H1 (cell line): Measurements from ENCODE around the gene ITPKB. TPM values are rescaled to one million over a fixed set of nuclear protein-coding genes. Genes with fewer than 3 reads are reported as not detected.
A peak's percentile ranks its signal among the peaks of the same experiment; 100 is the strongest.

Experiments
- CTCF ChIA-PET: fragments of 300-600 bp; sonication (Branson Sonifier 250); formaldehyde crosslinking; loops from one replicate; lab custom pipeline; 2021; ENCODE audit not compliant: partially characterized antibody; lab: Charles Lee
- POLR2A ChIA-PET: fragments of 300-600 bp; sonication (Branson Sonifier 250); formaldehyde crosslinking; loops from one replicate; lab custom pipeline; 2021; ENCODE audit warnings: inconsistent platforms; ENCODE audit not compliant: partially characterized antibody; lab: Charles Lee
- DNase-seq, 2 experiments: peaks; one replicate each; pipeline versions ENCODE4 v3.0.0 to v3.0.0-alpha.2; 2010 to 2022; ENCODE audit warnings: low spot score in 2 of 2, low read depth in 1 of 2, mixed read lengths in 1 of 2
- FAIRE-seq: peaks from 2 replicates; lab custom pipeline; 2011; peaks lifted over from hg19 to GRCh38; lab: Jason Lieb, UNC
- H2AFZ ChIP-seq: 2 replicates; pipeline ENCODE4 v1.8.1; 2012; ENCODE audit warnings: low read length, inconsistent platforms
- H2AK5ac ChIP-seq: 2 replicates; pipeline ENCODE4 v1.6.1; 2013; ENCODE audit warnings: low read depth, low read length
- H2BK120ac ChIP-seq: replicated peaks from 2 replicates; pipeline ENCODE3; 2013; ENCODE audit warnings: low read depth, low read length, inconsistent platforms
- H2BK12ac ChIP-seq: 2 replicates; pipeline ENCODE4 v1.6.1; 2013; ENCODE audit warnings: low read depth, low read length
- H2BK15ac ChIP-seq: 2 replicates; pipeline ENCODE4 v1.6.1; 2013; ENCODE audit warnings: low read length
- H2BK20ac ChIP-seq: 2 replicates; pipeline ENCODE4 v1.6.1; 2013; ENCODE audit warnings: low read length
- H2BK5ac ChIP-seq: 2 replicates; pipeline ENCODE4 v1.6.1; 2013; ENCODE audit warnings: low read depth, low read length
- H3K14ac ChIP-seq: 2 replicates; pipeline ENCODE4 v1.6.1; 2013; ENCODE audit warnings: inconsistent platforms; ENCODE audit not compliant: insufficient read length
- H3K18ac ChIP-seq: 2 replicates; pipeline ENCODE4 v1.6.1; 2013; ENCODE audit warnings: low read length; ENCODE audit errors: extremely low read depth
- H3K23ac ChIP-seq: 2 replicates; pipeline ENCODE4 v1.6.1; 2013; ENCODE audit warnings: inconsistent platforms; ENCODE audit not compliant: insufficient read length
- H3K23me2 ChIP-seq: 2 replicates; pipeline ENCODE4 v1.6.1; 2013; ENCODE audit warnings: low read depth, low read length
- H3K27ac ChIP-seq: 2 replicates; pipeline ENCODE4 v1.6.1; 2011; ENCODE audit warnings: low read depth, low read length, inconsistent platforms
- H3K27me3 ChIP-seq, 4 experiments: replicated peaks in 1 of 4; 1 replicate in 1 of 4; 2 replicates in 3 of 4; pipeline versions ENCODE4 v1.6.1 to v1.8.1; 2011 to 2013; ENCODE audit warnings: low read length in 3 of 4, mild to moderate bottlenecking in 3 of 4, inconsistent platforms in 2 of 4, mixed read lengths in 2 of 4, moderate library complexity in 1 of 4; ENCODE audit not compliant: control insufficient read depth in 3 of 4, insufficient read depth in 3 of 4; ENCODE audit errors: extremely low read depth in 1 of 4
- H3K36me3 ChIP-seq, 4 experiments: 2 replicates each; pipeline versions ENCODE4 v1.6.1 to v1.8.1; 2011 to 2013; ENCODE audit warnings: mild to moderate bottlenecking in 4 of 4, low read length in 3 of 4, moderate library complexity in 2 of 4, control low read depth in 1 of 4, inconsistent platforms in 1 of 4; ENCODE audit not compliant: insufficient read depth in 4 of 4, control insufficient read depth in 2 of 4
- H3K4ac ChIP-seq: replicated peaks from 2 replicates; pipeline ENCODE3; 2013; ENCODE audit warnings: low read length, low read depth, mixed read lengths, inconsistent platforms; ENCODE audit not compliant: insufficient read length
- H3K4me1 ChIP-seq, 4 experiments: replicated peaks in 1 of 4; 1 replicate in 1 of 4; 2 replicates in 3 of 4; pipeline versions ENCODE4 v1.6.1 to v1.8.1; 2011 to 2013; ENCODE audit warnings: low read length in 3 of 4, inconsistent platforms in 2 of 4, mixed read lengths in 1 of 4; ENCODE audit not compliant: insufficient read depth in 4 of 4, control insufficient read depth in 3 of 4
- H3K4me2 ChIP-seq, 2 experiments: 2 replicates each; pipeline versions ENCODE4 v1.6.1 to v1.8.1; 2011 to 2013; ENCODE audit warnings: low read depth in 2 of 2, low read length in 2 of 2, control low read depth in 1 of 2, inconsistent platforms in 1 of 2, mild to moderate bottlenecking in 1 of 2; ENCODE audit not compliant: insufficient read depth in 1 of 2
- H3K4me3 ChIP-seq, 4 experiments: fragments of 200-600, 300-600 bp in 1 of 4; sonication (generic), shearing (Covaris generic), sonication (Bioruptor Twin) in 1 of 4; 2 replicates each; pipeline versions ENCODE4 v1.5.1 to v1.8.1; 2011 to 2016; ENCODE audit warnings: low read length in 4 of 4, low read depth in 3 of 4, control low read depth in 2 of 4, inconsistent platforms in 2 of 4, mild to moderate bottlenecking in 2 of 4, mixed read lengths in 1 of 4, moderate library complexity in 1 of 4; ENCODE audit not compliant: insufficient read depth in 2 of 4; ENCODE audit errors: extremely low read depth in 1 of 4
- H3K56ac ChIP-seq: replicated peaks from 2 replicates; pipeline ENCODE3; 2013; ENCODE audit warnings: low read depth, mild to moderate bottlenecking, mixed read lengths, low read length, inconsistent platforms; ENCODE audit not compliant: insufficient read length
- H3K79me1 ChIP-seq: 2 replicates; pipeline ENCODE4 v1.6.1; 2013; ENCODE audit warnings: low read depth, low read length, control low read depth
- H3K79me2 ChIP-seq, 2 experiments: 2 replicates each; pipeline versions ENCODE4 v1.6.1 to v1.8.1; 2012 to 2013; ENCODE audit warnings: low read length in 2 of 2, mild to moderate bottlenecking in 2 of 2, inconsistent platforms in 1 of 2; ENCODE audit not compliant: insufficient read depth in 2 of 2, control insufficient read depth in 1 of 2
- H3K9ac ChIP-seq, 4 experiments: replicated peaks in 1 of 4; 1 replicate in 1 of 4; 2 replicates in 3 of 4; pipeline versions ENCODE4 v1.6.1 to v1.8.1; 2011 to 2013; ENCODE audit warnings: low read depth in 3 of 4, low read length in 3 of 4, control low read depth in 2 of 4, mild to moderate bottlenecking in 2 of 4, moderate library complexity in 2 of 4, inconsistent platforms in 1 of 4; ENCODE audit errors: extremely low read depth in 1 of 4
- H3K9me3 ChIP-seq, 2 experiments: 2 replicates each; pipeline versions ENCODE4 v1.6.1 to v1.8.1; 2012 to 2013; ENCODE audit warnings: mild to moderate bottlenecking in 2 of 2, moderate library complexity in 2 of 2, control low read depth in 1 of 2, inconsistent platforms in 1 of 2, low read depth in 1 of 2, low read length in 1 of 2, mixed read lengths in 1 of 2; ENCODE audit not compliant: insufficient read depth in 2 of 2
- H4K20me1 ChIP-seq, 2 experiments: replicated peaks in 1 of 2; 2 replicates each; pipeline versions ENCODE3 to v1.8.1; 2011 to 2013; ENCODE audit warnings: inconsistent platforms in 2 of 2, low read length in 2 of 2, mild to moderate bottlenecking in 1 of 2; ENCODE audit not compliant: insufficient read depth in 2 of 2, control insufficient read depth in 1 of 2
- H4K5ac ChIP-seq: 2 replicates; pipeline ENCODE4 v1.6.1; 2013; ENCODE audit warnings: low read length, low read depth, mixed read lengths, inconsistent platforms; ENCODE audit not compliant: insufficient read length
- H4K8ac ChIP-seq: 2 replicates; pipeline ENCODE4 v1.8.0; 2013; ENCODE audit warnings: mild to moderate bottlenecking, moderate library complexity, low read length, inconsistent platforms; ENCODE audit not compliant: insufficient read depth; ENCODE audit errors: extremely low read depth
- H4K91ac ChIP-seq: replicated peaks from 2 replicates; pipeline ENCODE3; 2013; ENCODE audit warnings: low read length, mixed read lengths, inconsistent platforms; ENCODE audit not compliant: insufficient read length
- BRCA1 ChIP-seq: IDR thresholded peaks from 2 replicates; pipeline ENCODE4 v1.6.1; 2012; ENCODE audit warnings: low read depth, low read length, improper control_type of control experiment
- WGBS, 2 experiments: shearing (Covaris generic) in 1 of 2; methylation state at CpG; one replicate each; pipeline versions ENCODE4 v1.1.6 to v1.1.7; 2013 to 2015; ENCODE audit warnings: low lambda C conversion rate in 2 of 2, mixed read lengths in 2 of 2, inconsistent platforms in 1 of 2, low coverage in 1 of 2, missing lambda C conversion rate in 1 of 2; ENCODE audit not compliant: insufficient replicate concordance in 2 of 2, insufficient coverage in 1 of 2, insufficient read length in 1 of 2; ENCODE audit errors: extremely low coverage in 1 of 2, missing lambda C conversion rate in 1 of 2; 5-methylcytosine and 5-hydroxymethylcytosine counted together
- polyA plus RNA-seq, 7 experiments: library from polyadenylated mRNA; depleted of rRNA in 3 of 7; stranded (reverse) in 5 of 7; unstranded in 2 of 7; fragments of >200 nt in 5 of 7; fragments of 200-250 nt in 2 of 7; gene quantifications; 1 replicate in 5 of 7; 2 replicates in 1 of 7; 4 replicates in 1 of 7; pipeline versions ENCODE4 v1.2.1 to v1.2.3, GENCODE V29; 2011 to 2013; ENCODE audit warnings: missing spikeins in 2 of 7, mixed read lengths in 2 of 7
- total RNA-seq: library from RNA; stranded (reverse); fragmentation: NEBNext Ultra II Directional; extraction: Animal tissue kit (Norgen Biotek cat#: 25700); gene quantifications from 2 replicates; pipeline ENCODE4 v1.2.1, GENCODE V29; 2021

Gene ITPKB
- total and polyA plus RNA-seq, 2 of the 8 experiments (the other 6 are each of a cell fraction or from before 2014, with no cell fraction given) = 1.7 to 4.8 TPM

- H3K36me3 ChIP-seq = no peaks in the 10 kb centered on the region
- H2AK5ac ChIP-seq = no peak overlapping the region
- H3K9ac ChIP-seq = no peak overlapping the region
- 81% methylated on average over 7 of the region's 7 CpGs; no CpG with 5 or more reads in 1 of the 2 experiments for WGBS, 2 experiments
- no peak overlapping the region for H3K56ac ChIP-seq
- H2BK5ac ChIP-seq = no peak overlapping the region
- no peaks in the 10 kb centered on the region for H3K79me2 ChIP-seq
- H4K8ac ChIP-seq = peak overlapping the region; percentile 65
- peak overlapping the region; percentile 32 for H3K4ac ChIP-seq
- no peak overlapping the region for H4K91ac ChIP-seq
- TF ChIP-seq BRCA1 = no peak
- TF ChIP-seq, all 59 proteins: peak for 0
- Histone ChIP-seq H2BK120ac (no peak overlapping the region), H3K4me1 (peaks cover 0 to 7% (median 4%) of the 10 kb centered on the region in 4 experiments; a peak in 5 of 7 replicates), H3K23me2 (peaks cover 2% of the 10 kb centered on the region; the same call in 1 of the 2 replicates), H3K9me3 (no peaks in the 10 kb centered on the region), H3K14ac (no peak overlapping the region), H4K20me1 (no peaks in the 10 kb centered on the region), H2BK20ac (no peak overlapping the region), H2BK15ac (no peak overlapping the region), H3K4me2 (no peak overlapping the region), H3K79me1 (no peaks in the 10 kb centered on the region), H3K27me3 (no peaks in the 10 kb centered on the region), H3K4me3 (no peak overlapping the region), H4K5ac (no peak overlapping the region), H2AFZ (no peak overlapping the region), H2BK12ac (0 out of 2 replicates have a peak overlapping the region, but pooled peaks have one; percentile 75), H3K18ac (no peak overlapping the region), H3K27ac (no peak overlapping the region), H3K23ac (no peak overlapping the region)
- ChIA-PET POLR2A (no interaction called here), CTCF (interaction anchor here (0.6 to 14.1 kb wide), 47 partner anchors 9 to 361 kb away, joined by 3 to 184 read pairs (median 4); no protein-coding TSS in a partner anchor)
- no peak for DNase-seq
- no peak for FAIRE-seq
Measured at GRCh38 chr1:226633541-226634165, 105.4 kb downstream of the ITPKB start.
